A549 (cell line): ENCODE results near the gene GPR146. TPM values are rescaled to one million over a fixed set of nuclear protein-coding genes. Genes with fewer than 3 reads are reported as not detected.

Experiments
- ATAC-seq, 2 experiments: fragments of 200-7000 bp in 1 of 2; fragments of >200 bp in 1 of 2; cut with Nextera tagmentation in 1 of 2; cut with Tn5 transposase in 1 of 2; 3 replicates each; pipeline versions ENCODE4 v1.8.0 to v1.9.1; 2018 to 2020; ENCODE audit warnings: mild to moderate bottlenecking in 1 of 2, moderate library complexity in 1 of 2
- CTCF ChIA-PET: fragments of 300-600 bp; sonication (Branson Sonifier 250); formaldehyde crosslinking; extraction: SDS; loops from one replicate; lab custom pipeline; 2021; ENCODE audit warnings: antibody characterized with exemption, inconsistent platforms; lab: Yijun Ruan, JAX
- POLR2A ChIA-PET: fragments of 350-600 bp; formaldehyde crosslinking; extraction: SDS; loops from one replicate; lab custom pipeline; 2021; ENCODE audit warnings: antibody characterized with exemption, inconsistent platforms; lab: Yijun Ruan, JAX
- DNase-seq, 2 experiments: peaks; one replicate each; pipeline versions ENCODE4 v3.0.0 to v3.0.0-alpha.2; 2011 to 2016; ENCODE audit warnings: low read depth in 1 of 2, low spot score in 1 of 2
- FAIRE-seq: peaks from 2 replicates; lab custom pipeline; 2011; peaks lifted over from hg19 to GRCh38; lab: Jason Lieb, UNC
- H3K27ac ChIP-seq, 2 experiments: fragments of >200 bp; sonication (Bioruptor Twin); formaldehyde crosslinking; 3 replicates each; pipeline ENCODE4 v1.5.1; 2016 to 2017
- H3K4me1 ChIP-seq: fragments of >200 bp; sonication (Bioruptor Twin); formaldehyde crosslinking; 3 replicates; pipeline ENCODE4 v1.6.1; 2016
- H3K4me2 ChIP-seq: fragments of >200 bp; sonication (Bioruptor Twin); formaldehyde crosslinking; 3 replicates; pipeline ENCODE4 v1.6.1; 2016
- H3K4me3 ChIP-seq: fragments of >200 bp; sonication (Bioruptor Twin); formaldehyde crosslinking; 3 replicates; pipeline ENCODE4 v1.5.1; 2016
- H3K9me3 ChIP-seq: fragments of >200 bp; sonication (Bioruptor Twin); formaldehyde crosslinking; 3 replicates; pipeline ENCODE4 v1.6.1; 2016
- BHLHE40 ChIP-seq: IDR thresholded peaks from 2 replicates; pipeline ENCODE4 v1.6.1; 2012; ENCODE audit warnings: low read depth, low read length, inconsistent platforms
- CBX2 ChIP-seq: fragments of 200-600 bp; sonication (generic); IDR thresholded peaks from 2 replicates; pipeline ENCODE4 v1.6.1; 2016; ENCODE audit warnings: low read depth, mild to moderate bottlenecking, borderline replicate concordance
- CBX8 ChIP-seq: fragments of 200-600 bp; sonication (generic); IDR thresholded peaks from 2 replicates; pipeline ENCODE4 v1.6.1; 2016
- CHD4 ChIP-seq: fragments of 200-600 bp; sonication (generic); IDR thresholded peaks from 2 replicates; pipeline ENCODE4 v1.6.1; 2016; ENCODE audit warnings: antibody characterized with exemption, mild to moderate bottlenecking, borderline replicate concordance
- ELK1 ChIP-seq: fragments of 150-350 bp; IDR thresholded peaks from 2 replicates; pipeline ENCODE4 v1.6.1; 2014; ENCODE audit warnings: low read depth, mild to moderate bottlenecking, low read length
- FOSL2 ChIP-seq, 2 experiments: fragments of 450-650 bp in 1 of 2; fragments of >200 bp in 1 of 2; sonication (Bioruptor Twin) in 1 of 2; formaldehyde crosslinking; IDR thresholded peaks; 2 replicates each; pipeline versions ENCODE4 v1.5.0 to v1.6.1; 2016 to 2020; ENCODE audit warnings: mild to moderate bottlenecking in 1 of 2, moderate library complexity in 1 of 2
- FOXS1 ChIP-seq: fragments of 250-450 bp; sonication (Bioruptor Pico); IDR thresholded peaks from 2 replicates; pipeline ENCODE4 v1.5.0; 2020; ENCODE audit warnings: mild to moderate bottlenecking, moderate library complexity
- HEYL ChIP-seq: fragments of 250-450 bp; sonication (Bioruptor Pico); IDR thresholded peaks from 2 replicates; pipeline ENCODE4 v1.8.0; 2021; ENCODE audit warnings: mild to moderate bottlenecking, moderate library complexity
- HMGXB4 ChIP-seq: fragments of 250-450 bp; sonication (Bioruptor Pico); IDR thresholded peaks from 2 replicates; pipeline ENCODE4 v1.5.0; 2021; ENCODE audit warnings: mild to moderate bottlenecking, moderate library complexity, borderline replicate concordance
- HOXA7 ChIP-seq: fragments of 250-450 bp; sonication (Bioruptor Pico); IDR thresholded peaks from 2 replicates; pipeline ENCODE4 v1.5.0; 2020; ENCODE audit warnings: mild to moderate bottlenecking, moderate library complexity
- HOXB5 ChIP-seq: fragments of 250-450 bp; sonication (Bioruptor Pico); IDR thresholded peaks from 2 replicates; pipeline ENCODE4 v1.5.0; 2020; ENCODE audit warnings: mild to moderate bottlenecking, moderate library complexity
- KDM5A ChIP-seq: fragments of 200-600 bp; sonication (generic); IDR thresholded peaks from 2 replicates; pipeline ENCODE4 v1.6.1; 2016; ENCODE audit warnings: antibody characterized with exemption, mild to moderate bottlenecking
- MAFK ChIP-seq: fragments of 450-650 bp; IDR thresholded peaks from 2 replicates; pipeline ENCODE4 v1.6.1; 2014; ENCODE audit not compliant: partially characterized antibody
- NPAS2 ChIP-seq: fragments of 250-450 bp; sonication (Bioruptor Pico); IDR thresholded peaks from 2 replicates; pipeline ENCODE4 v1.8.0; 2022; ENCODE audit warnings: mild to moderate bottlenecking, moderate library complexity, borderline replicate concordance
- PBX3 ChIP-seq: IDR thresholded peaks from 2 replicates; pipeline ENCODE4 v1.6.1; 2012
- POLR2A ChIP-seq: IDR thresholded peaks from 2 replicates; pipeline ENCODE4 v1.6.1; 2012; ENCODE audit warnings: mild to moderate bottlenecking, low read length
- RAD21 ChIP-seq, 2 experiments: fragments of >200 bp in 1 of 2; sonication (Bioruptor Twin) in 1 of 2; formaldehyde crosslinking in 1 of 2; IDR thresholded peaks in 1 of 2; conservative IDR thresholded peaks in 1 of 2; 2 replicates in 1 of 2; 3 replicates in 1 of 2; pipeline ENCODE4 v1.6.1; 2012 to 2018; ENCODE audit warnings: inconsistent platforms in 1 of 2
- RCOR1 ChIP-seq: fragments of 150-350 bp; IDR thresholded peaks from 2 replicates; pipeline ENCODE4 v1.6.1; 2014; ENCODE audit warnings: antibody characterized with exemption, low read length, low read depth
- REST ChIP-seq: fragments of 200-600 bp; sonication (generic); IDR thresholded peaks from 2 replicates; pipeline ENCODE4 v1.6.1; 2016; ENCODE audit warnings: antibody characterized with exemption, mild to moderate bottlenecking, moderate library complexity
- RFX5 ChIP-seq: fragments of 450-650 bp; IDR thresholded peaks from 2 replicates; pipeline ENCODE4 v1.7.1; 2014; ENCODE audit warnings: antibody characterized with exemption, mild to moderate bottlenecking, moderate library complexity
- TP53 ChIP-seq: fragments of 250-450 bp; sonication (Bioruptor Pico); IDR thresholded peaks from 2 replicates; pipeline ENCODE4 v1.5.0; 2021; ENCODE audit warnings: mild to moderate bottlenecking, moderate library complexity
- ZNF302 ChIP-seq: fragments of 250-450 bp; sonication (Bioruptor Pico); IDR thresholded peaks from 2 replicates; pipeline ENCODE4 v1.9.0; 2021; ENCODE audit warnings: inconsistent platforms, mild to moderate bottlenecking, moderate library complexity
- ZSCAN20 ChIP-seq: fragments of 250-450 bp; sonication (Bioruptor Pico); IDR thresholded peaks from 2 replicates; pipeline ENCODE4 v1.8.0; 2022; ENCODE audit warnings: mild to moderate bottlenecking, moderate library complexity
- whole genome bisulfite sequencing: methylation state at CpG from one replicate; pipeline ENCODE4 v1.1.6; 2017; ENCODE audit errors: missing lambda C conversion rate; 5-methylcytosine and 5-hydroxymethylcytosine counted together
- polyA plus RNA-seq, 4 experiments: library from polyadenylated mRNA; depleted of rRNA in 3 of 4; stranded (reverse); fragments of >200 nt; fragmentation: RNase III in 1 of 4; extraction: RNeasy Plus Mini Kit Qiagen cat#74134 plus additional on column Dnase treatment in 1 of 4; gene quantifications; 2 replicates in 3 of 4; 3 replicates in 1 of 4; pipeline ENCODE4 v1.2.3, GENCODE V29; 2011 to 2017

GPR146 gene
- polyA plus RNA-seq, 2 of the 4 experiments (the other 2 are of a cell fraction), result 0.50 to 0.75 TPM

GRCh38 chr7:1057416-1058291 is 13.3 kb downstream of the GPR146 start (continued):
- TF ChIP-seq REST, result no peak
- no peak for TF ChIP-seq ELK1
- TF ChIP-seq, all 56 proteins: peak for 0

- CTCF ChIA-PET, result interaction anchor here (1.1 to 20.4 kb wide), 6 partner anchors 11 to 63 kb away, joined by 3 to 487 read pairs (median 4); partner anchors contain the start of gene GPER1
- no peak for FAIRE-seq
- POLR2A ChIA-PET, result no interaction called here
Observed at GRCh38 chr7:1058311-1058710, 14.0 kb downstream of the GPR146 start.

GRCh38 chr7:1058821-1059199 is 14.5 kb downstream of the GPR146 start:
- H3K4me1 ChIP-seq, result no peaks in the 10 kb centered on the region
- no peak for FAIRE-seq
- no peak for ATAC-seq
- H3K9me3 ChIP-seq, result no peaks in the 10 kb centered on the region
- H3K27ac ChIP-seq, result no peak overlapping the region
- 87% methylated on average over 10 of the region's 10 CpGs for WGBS
- ChIA-PET POLR2A (no interaction called here), CTCF (interaction anchor here (1.1 to 20.4 kb wide), 6 partner anchors 11 to 63 kb away, joined by 3 to 487 read pairs (median 4); partner anchors contain the start of gene GPER1)
- H3K4me2 ChIP-seq, result no peak overlapping the region
- no peak overlapping the region for H3K4me3 ChIP-seq
- no peak for DNase-seq
- TF ChIP-seq ZSCAN20 (CRISPR knock-in tag) (no peak), ELK1 (no peak), PBX3 (no peak), HMGXB4 (CRISPR knock-in tag) (no peak), MAFK (no peak), CBX2 (no peak), KDM5A (no peak), CBX8 (no peak), HEYL (CRISPR knock-in tag) (no peak), BHLHE40 (no peak), FOXS1 (CRISPR knock-in tag) (no peak), HOXB5 (no peak), CHD4 (no peak), RFX5 (no peak), FOSL2 (IDR thresholded peaks at IDR 0.05) (no peak), FOSL2 (CRISPR knock-in tag; IDR thresholded peaks at IDR 0.05) (no peak), ZNF302 (CRISPR knock-in tag) (no peak), RAD21 (conservative IDR thresholded peaks at IDR 0.05 in 1 of 2, IDR thresholded peaks at IDR 0.05 in 1 of 2) (no peak), NPAS2 (CRISPR knock-in tag) (no peak), HOXA7 (CRISPR knock-in tag) (no peak)

More at GRCh38 chr7:1058311-1058710, 14.0 kb downstream of the GPR146 start:
- 91% methylated on average over 13 of the region's 13 CpGs for WGBS
- no peak for ATAC-seq
- DNase-seq, result no peak
- H3K4me1 ChIP-seq, result no peaks in the 10 kb centered on the region
- H3K27ac ChIP-seq, result no peak overlapping the region
- TF ChIP-seq HOXA7 (CRISPR knock-in tag) (no peak), TP53 (no peak), RCOR1 (no peak), POLR2A (no peak)
- H3K4me3 ChIP-seq, result no peak overlapping the region
- no peak overlapping the region for H3K4me2 ChIP-seq
- H3K9me3 ChIP-seq, result no peaks in the 10 kb centered on the region
